ENCODE measurements around the gene TRHDE. TPM values are rescaled to one million over a fixed set of nuclear protein-coding genes. Genes with fewer than 3 reads are reported as not detected.

Gene TRHDE
- total RNA-seq, 1 experiment from 2014 or later, result 1.9 TPM

DNA sequence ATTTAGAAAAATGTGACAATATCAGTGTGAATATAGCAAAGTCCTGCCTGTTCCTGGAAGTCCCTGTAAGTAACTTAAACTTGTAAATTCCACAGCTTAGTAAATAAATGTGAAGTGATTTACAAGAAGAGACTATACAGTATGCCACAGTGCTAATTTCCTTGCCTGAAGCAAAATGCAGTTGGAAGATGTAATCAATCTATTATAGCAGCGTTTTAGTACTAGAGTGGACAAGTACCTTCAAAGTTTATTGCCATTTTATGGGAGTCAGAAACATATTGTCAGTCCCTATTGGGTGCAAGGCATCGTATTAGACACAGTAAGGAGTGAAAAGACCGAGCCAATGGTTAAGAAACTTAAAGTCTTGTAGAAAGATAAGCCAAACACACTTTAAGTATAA, 94.1 kb downstream of the TRHDE start:
- in situ Hi-C loops (cut with HindIII; ENCODE audit: low pct_unique_long_range_greater_than_20kb, low sequenced_read_pairs) (no loop called here), intact Hi-C loops (cut with micrococcal nuclease; ENCODE audit: unreplicated experiment) (no loop called here)
- no peaks in the 10 kb centered on the region for H3K27me3 ChIP-seq (ENCODE audit: control insufficient read depth, insufficient read depth, low read length)
- no peak for ATAC-seq
- ChIA-PET POLR2A (no interaction called here), CTCF (no interaction called here)
- H3K27ac ChIP-seq (ENCODE audit: low read length), result no peak overlapping the region
- no peak for DNase-seq (ENCODE audit: low read depth, low spot score)
- no peaks in the 10 kb centered on the region for H3K9me3 ChIP-seq (ENCODE audit: control insufficient read depth, insufficient read depth, low read depth, low read length)
- TF ChIP-seq POLR2AphosphoS5 (IDR thresholded peaks at IDR 0.05; ENCODE audit: low read depth, low read length) (no peak), SIN3A (IDR thresholded peaks at IDR 0.05; ENCODE audit: borderline replicate concordance, insufficient read depth, low read depth, low read length) (no peak), TCF7L2 (IDR thresholded peaks at IDR 0.05; ENCODE audit: low read depth, low read length) (no peak)
- BruUV-seq (replicated peaks), result no TSS peak
- H3K4me3 ChIP-seq (ENCODE audit: low read depth in 2 of 2, low read length in 2 of 2), result no peak overlapping the region
- H3K4me1 ChIP-seq (ENCODE audit: control insufficient read depth, insufficient read depth, low read length), result no peaks in the 10 kb centered on the region
- no peaks in the 10 kb centered on the region for H3K36me3 ChIP-seq (ENCODE audit: control insufficient read depth, insufficient read depth, low read length)

- Histone ChIP-seq H3K36me3 (ENCODE audit: control insufficient read depth, insufficient read depth, low read length) (no peaks in the 10 kb centered on the region), H3K9me3 (ENCODE audit: control insufficient read depth, insufficient read depth, low read depth, low read length) (no peaks in the 10 kb centered on the region), H3K27me3 (ENCODE audit: control insufficient read depth, insufficient read depth, low read length) (no peaks in the 10 kb centered on the region), H3K4me1 (ENCODE audit: control insufficient read depth, insufficient read depth, low read length) (no peaks in the 10 kb centered on the region), H3K27ac (ENCODE audit: low read length) (no peak overlapping the region), H3K4me3 (ENCODE audit: low read depth in 2 of 2, low read length in 2 of 2) (no peak overlapping the region)
- CTCF ChIA-PET, result no interaction called here
- POLR2A ChIA-PET, result no interaction called here
- TF ChIP-seq SIN3A (IDR thresholded peaks at IDR 0.05; ENCODE audit: borderline replicate concordance, insufficient read depth, low read depth, low read length) (no peak), CTCF (IDR thresholded peaks at IDR 0.05) (no peak), REST (IDR thresholded peaks at IDR 0.05; ENCODE audit: insufficient read depth in 1 of 2, low read depth in 2 of 2, low read length in 1 of 2) (no peak), TCF7L2 (IDR thresholded peaks at IDR 0.05; ENCODE audit: low read depth, low read length) (no peak), POLR2AphosphoS5 (IDR thresholded peaks at IDR 0.05; ENCODE audit: low read depth, low read length) (no peak)
- ATAC-seq (no peak), DNase-seq (ENCODE audit: low read depth, low spot score) (no peak)
- no TSS peak for BruUV-seq (replicated peaks)
- intact Hi-C loops (cut with micrococcal nuclease; ENCODE audit: unreplicated experiment), result no loop called here
- in situ Hi-C loops (cut with HindIII; ENCODE audit: low pct_unique_long_range_greater_than_20kb, low sequenced_read_pairs), result no loop called here
These were observed 96.1 kb downstream of the TRHDE start for GRCh38 chr12:72368298-72368697.

DNA sequence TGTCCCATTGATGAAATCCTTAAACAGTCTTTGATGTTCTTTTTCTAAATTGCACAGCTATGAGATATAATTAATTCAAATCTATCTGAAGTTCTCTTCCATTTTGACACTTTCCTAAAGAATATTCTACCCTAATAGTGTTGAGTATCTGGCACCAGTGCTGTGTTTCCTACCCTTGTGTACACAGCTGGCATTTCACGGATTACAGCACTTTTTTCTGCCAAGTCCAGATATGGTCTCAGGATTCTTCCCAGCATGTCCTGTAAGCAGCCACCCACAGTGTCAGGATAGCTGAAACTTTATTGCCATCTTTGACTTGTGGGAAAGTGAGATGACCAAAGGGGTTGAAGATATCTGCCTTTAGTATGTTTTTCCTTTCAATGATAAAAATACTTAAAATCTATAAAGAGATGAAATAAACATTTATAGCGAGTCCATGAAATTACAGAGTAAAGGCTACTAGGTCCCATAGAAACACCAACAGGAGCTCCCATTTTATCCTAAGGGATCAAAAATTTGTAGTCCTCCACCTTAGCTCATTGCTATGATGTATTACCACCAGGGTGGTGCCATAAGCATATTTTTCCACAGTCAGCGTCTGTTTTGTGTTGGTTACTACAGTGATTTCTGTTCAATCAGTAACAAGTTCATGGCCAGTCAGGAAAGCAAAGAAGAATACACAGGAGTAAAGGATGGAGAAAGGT, 96.7 kb downstream of the TRHDE start:
- no peaks in the 10 kb centered on the region for H3K9me3 ChIP-seq (ENCODE audit: control insufficient read depth, insufficient read depth, low read depth, low read length)
- BruUV-seq (replicated peaks), result no TSS peak
- DNase-seq (ENCODE audit: low read depth, low spot score), result no peak
- ChIA-PET CTCF (no interaction called here), POLR2A (no interaction called here)
- no peaks in the 10 kb centered on the region for H3K36me3 ChIP-seq (ENCODE audit: control insufficient read depth, insufficient read depth, low read length)
- TF ChIP-seq POLR2AphosphoS5 (IDR thresholded peaks at IDR 0.05; ENCODE audit: low read depth, low read length) (no peak), SIN3A (IDR thresholded peaks at IDR 0.05; ENCODE audit: borderline replicate concordance, insufficient read depth, low read depth, low read length) (no peak), REST (IDR thresholded peaks at IDR 0.05; ENCODE audit: insufficient read depth in 1 of 2, low read depth in 2 of 2, low read length in 1 of 2) (no peak), TCF7L2 (IDR thresholded peaks at IDR 0.05; ENCODE audit: low read depth, low read length) (no peak), CTCF (IDR thresholded peaks at IDR 0.05) (no peak)
- no peaks in the 10 kb centered on the region for H3K27me3 ChIP-seq (ENCODE audit: control insufficient read depth, insufficient read depth, low read length)
- H3K4me3 ChIP-seq (ENCODE audit: low read depth in 2 of 2, low read length in 2 of 2), result no peak overlapping the region
- intact Hi-C loops (cut with micrococcal nuclease; ENCODE audit: unreplicated experiment), result no loop called here
- in situ Hi-C loops (cut with HindIII; ENCODE audit: low pct_unique_long_range_greater_than_20kb, low sequenced_read_pairs), result no loop called here
- no peaks in the 10 kb centered on the region for H3K4me1 ChIP-seq (ENCODE audit: control insufficient read depth, insufficient read depth, low read length)
- ATAC-seq, result no peak
- H3K27ac ChIP-seq (ENCODE audit: low read length), result no peak overlapping the region

Measured in Panc1 (cell line).